ENCODE data around the gene EIF4E1B. TPM values are rescaled to one million over a fixed set of nuclear protein-coding genes. Genes with fewer than 3 reads are reported as not detected.

The EIF4E1B gene
- total RNA-seq, 4 donors from 2014 or later, result not detected

GRCh38 chr5:176629317-176629852 lies 1.1 kb upstream of the EIF4E1B start:
- no peak for DNase-seq (ENCODE audit: extremely low spot score)
- Histone ChIP-seq H3K27me3 (peaks cover 0 to 92% (median 38%) of the 10 kb centered on the region in 4 donors), H3K27ac (replicated peaks in 1 of 4) (no peak overlapping the region), H3K9me3 (no peaks in the 10 kb centered on the region), H3K36me3 (no peaks in the 10 kb centered on the region), H3K4me3 (peak overlapping the region in 2 of 4 donors; percentile 44 to 45), H3K4me1 (peaks cover 12 to 21% (median 19%) of the 10 kb centered on the region in 4 donors)
- intact Hi-C loops (cut with DNase I), result no loop called here
- 7% methylated on average over 28 of the region's 34 CpGs for WGBS
- no peak for TF ChIP-seq CTCF (IDR thresholded peaks at IDR 0.05)
- TF ChIP-seq EP300 (IDR thresholded peaks at IDR 0.05), result no peak
- no peak for TF ChIP-seq POLR2AphosphoS5 (IDR thresholded peaks at IDR 0.05)
- no peak for TF ChIP-seq POLR2A (IDR thresholded peaks at IDR 0.05; ENCODE audit: low read depth)

- 17% methylated on average over 20 of the region's 20 CpGs for WGBS
Measured at GRCh38 chr5:176630681-176631222, 277 bp downstream of the EIF4E1B start.

GRCh38 chr5:176631383-176632200 lies 1.1 kb downstream of the EIF4E1B start:
- Histone ChIP-seq H3K36me3 (no peaks in the 10 kb centered on the region), H3K27me3 (peaks cover 0 to 72% (median 37%) of the 10 kb centered on the region in 4 donors), H3K4me3 (no peak overlapping the region), H3K27ac (replicated peaks in 1 of 4) (no peak overlapping the region), H3K4me1 (peaks cover 12 to 21% (median 19%) of the 10 kb centered on the region in 4 donors), H3K9me3 (peaks cover 0 to 2% (median 0%) of the 10 kb centered on the region in 4 donors)
- 81% methylated on average over 7 of the region's 7 CpGs for WGBS
- TF ChIP-seq EP300 (IDR thresholded peaks at IDR 0.05) (no peak), POLR2A (IDR thresholded peaks at IDR 0.05; ENCODE audit: low read depth) (no peak), POLR2AphosphoS5 (IDR thresholded peaks at IDR 0.05) (no peak)
- DNase-seq (ENCODE audit: extremely low spot score), result no peak
- intact Hi-C loops (cut with DNase I), result no loop called here

More at GRCh38 chr5:176630681-176631222, 277 bp downstream of the EIF4E1B start:
- peak overlapping the region; percentile 41 to 45 (median 42) for H3K4me3 ChIP-seq
- TF ChIP-seq POLR2AphosphoS5 (IDR thresholded peaks at IDR 0.05), result no peak
- TF ChIP-seq CTCF (IDR thresholded peaks at IDR 0.05), result no peak
- TF ChIP-seq POLR2A (IDR thresholded peaks at IDR 0.05; ENCODE audit: low read depth), result no peak
- TF ChIP-seq EP300 (IDR thresholded peaks at IDR 0.05), result no peak
- no peak overlapping the region for H3K27ac ChIP-seq (replicated peaks in 1 of 4)
- H3K27me3 ChIP-seq, result peaks cover 0 to 80% (median 38%) of the 10 kb centered on the region in 4 donors
- H3K4me1 ChIP-seq, result peaks cover 12 to 21% (median 19%) of the 10 kb centered on the region in 4 donors
- intact Hi-C loops (cut with DNase I), result no loop called here
- H3K9me3 ChIP-seq, result peaks cover 0 to 2% (median 0%) of the 10 kb centered on the region in 4 donors
- H3K36me3 ChIP-seq, result no peaks in the 10 kb centered on the region
- DNase-seq (ENCODE audit: extremely low spot score), result no peak

- H3K27me3 ChIP-seq, result peaks cover 0 to 60% (median 28%) of the 10 kb centered on the region in 4 donors
- H3K4me3 ChIP-seq, result no peak overlapping the region
- DNase-seq (ENCODE audit: extremely low spot score), result no peak
- intact Hi-C loops (cut with DNase I), result no loop called here
- H3K4me1 ChIP-seq, result peaks cover 12 to 21% (median 19%) of the 10 kb centered on the region in 4 donors
- 75% methylated on average over 1 of the region's 2 CpGs for WGBS
- H3K36me3 ChIP-seq, result no peaks in the 10 kb centered on the region
- peaks cover 0 to 2% (median 0%) of the 10 kb centered on the region in 4 donors for H3K9me3 ChIP-seq
- TF ChIP-seq POLR2A (IDR thresholded peaks at IDR 0.05; ENCODE audit: low read depth), result no peak
- no peak for TF ChIP-seq POLR2AphosphoS5 (IDR thresholded peaks at IDR 0.05)
- TF ChIP-seq CTCF (IDR thresholded peaks at IDR 0.05), result no peak
- TF ChIP-seq EP300 (IDR thresholded peaks at IDR 0.05), result no peak
- no peak overlapping the region for H3K27ac ChIP-seq (replicated peaks in 1 of 4)
Measured at GRCh38 chr5:176632745-176633144, 2.3 kb downstream of the EIF4E1B start.

- intact Hi-C loops (cut with DNase I), result no loop called here
- H3K36me3 ChIP-seq, result no peaks in the 10 kb centered on the region
- H3K4me1 ChIP-seq, result peaks cover 12 to 21% (median 19%) of the 10 kb centered on the region in 4 donors
- H3K27me3 ChIP-seq, result peaks cover 0 to 52% (median 21%) of the 10 kb centered on the region in 4 donors
- TF ChIP-seq EP300 (IDR thresholded peaks at IDR 0.05), result no peak
- no peak overlapping the region for H3K27ac ChIP-seq (replicated peaks in 1 of 4)
- DNase-seq (ENCODE audit: extremely low spot score), result no peak
- no peak overlapping the region for H3K4me3 ChIP-seq
- 25% methylated on average over 6 of the region's 6 CpGs for WGBS
- peaks cover 0 to 2% (median 0%) of the 10 kb centered on the region in 4 donors for H3K9me3 ChIP-seq
Measured at GRCh38 chr5:176633598-176633997, 3.1 kb downstream of the EIF4E1B start.
